ENCODE measurements around the gene ADD2. TPM values are rescaled to one million over a fixed set of nuclear protein-coding genes. Genes with fewer than 3 reads are reported as not detected.
"Not testable (repeated sequence)": the region's sequence is repeated elsewhere in the genome, so short reads cannot be mapped to it uniquely, and the experiment has no call there.

ADD2 gene
- polyA plus RNA-seq, 1 donor, result 6.0 TPM

- no peak for DNase-seq
These were observed 128.1 kb downstream of the ADD2 start for GRCh38 chr2:70639841-70640436.

GRCh38 chr2:70638561-70638960, 129.4 kb downstream of the ADD2 start:
- no peak for DNase-seq

- DNase-seq, result no peak
These were observed 134.5 kb downstream of the ADD2 start for GRCh38 chr2:70633508-70633907.

GRCh38 chr2:70632966-70633365, 135.0 kb downstream of the ADD2 start:
- DNase-seq, result no peak

- no peak for DNase-seq
These were observed 135.6 kb downstream of the ADD2 start for GRCh38 chr2:70632388-70632787.

GRCh38 chr2:70630761-70631160, 137.2 kb downstream of the ADD2 start:
- DNase-seq, result no peak

- DNase-seq, result no peak
These were observed 140.6 kb downstream of the ADD2 start for GRCh38 chr2:70627211-70627898.

GRCh38 chr2:70626254-70626990, 141.6 kb downstream of the ADD2 start:
- no peak for DNase-seq

GRCh38 chr2:70621536-70621935, 146.5 kb downstream of the ADD2 start:
- DNase-seq, result not testable (repeated sequence)

- DNase-seq, result no peak
These were observed 148.0 kb downstream of the ADD2 start for GRCh38 chr2:70620020-70620419.

GRCh38 chr2:70619167-70619566, 148.8 kb downstream of the ADD2 start:
- no peak for DNase-seq

GRCh38 chr2:70616168-70616694, 151.8 kb downstream of the ADD2 start:
- DNase-seq, result no peak

- no peak for DNase-seq
These were observed 152.8 kb downstream of the ADD2 start for GRCh38 chr2:70615222-70615621.

- no peak for DNase-seq
These were observed 154.5 kb downstream of the ADD2 start for GRCh38 chr2:70613521-70613920.

GRCh38 chr2:70612574-70612973, 155.4 kb downstream of the ADD2 start:
- DNase-seq, result no peak

- DNase-seq, result no peak
These were observed 159.6 kb downstream of the ADD2 start for GRCh38 chr2:70608373-70608772.

GRCh38 chr2:70607121-70607561, 160.9 kb downstream of the ADD2 start:
- DNase-seq, result peak; percentile 29

Other genes with a start within 250 kb of the ADD2 start
- gene TGFA, start 214.4 kb downstream of the ADD2 start, polyA plus RNA-seq (ENCODE audit: insufficient read length), result 19.4 TPM
- not detected for gene FIGLA, start 22.4 kb upstream of the ADD2 start, polyA plus RNA-seq (ENCODE audit: insufficient read length)
- gene CLEC4F, start 52.4 kb upstream of the ADD2 start, polyA plus RNA-seq (ENCODE audit: insufficient read length), result 0.12 TPM
- not detected for gene CD207, start 67.6 kb upstream of the ADD2 start, polyA plus RNA-seq (ENCODE audit: insufficient read length)
- 0.71 TPM for gene VAX2, start 132.4 kb upstream of the ADD2 start, polyA plus RNA-seq (ENCODE audit: insufficient read length)
- 58.5 TPM for gene ATP6V1B1, start 167.7 kb upstream of the ADD2 start, polyA plus RNA-seq (ENCODE audit: insufficient read length)
- gene ANKRD53, start 210.4 kb upstream of the ADD2 start, polyA plus RNA-seq (ENCODE audit: insufficient read length), result 0.90 TPM
- gene TEX261, start 226.7 kb upstream of the ADD2 start, polyA plus RNA-seq (ENCODE audit: insufficient read length), result 62.1 TPM